ENCODE results near the gene INPP1. TPM values are rescaled to one million over a fixed set of nuclear protein-coding genes. Genes with fewer than 3 reads are reported as not detected.

INPP1 gene
- total and polyA plus RNA-seq, 2 of the 8 experiments (the other 6 are each of a cell fraction or from before 2014, with no cell fraction given) = 0.88 to 3.0 TPM

- Histone ChIP-seq H3K4me3 (ENCODE audit: extremely low read depth in 1 of 4, insufficient read depth in 2 of 4, low read depth in 3 of 4, low read length in 4 of 4) (no peak overlapping the region), H3K14ac (ENCODE audit: insufficient read length) (no peak overlapping the region), H2BK20ac (ENCODE audit: low read length) (no peak overlapping the region), H3K4me2 (ENCODE audit: insufficient read depth in 1 of 2, low read depth in 2 of 2, low read length in 2 of 2) (no peak overlapping the region), H2BK5ac (ENCODE audit: low read depth, low read length) (no peak overlapping the region), H4K5ac (ENCODE audit: insufficient read length, low read depth, low read length) (no peak overlapping the region), H2AK5ac (ENCODE audit: low read depth, low read length) (no peak overlapping the region), H3K9ac (replicated peaks in 1 of 4; ENCODE audit: extremely low read depth in 1 of 4, low read depth in 3 of 4, low read length in 3 of 4) (no peak overlapping the region; a peak in 1 of 7 replicates), H2AFZ (ENCODE audit: low read length) (no peak overlapping the region; the same call in 1 of the 2 replicates), H3K36me3 (ENCODE audit: control insufficient read depth in 2 of 4, insufficient read depth in 4 of 4, low read length in 3 of 4) (no peaks in the 10 kb centered on the region), H2BK120ac (replicated peaks; ENCODE audit: low read depth, low read length) (no peak overlapping the region), H3K23ac (ENCODE audit: insufficient read length) (no peak overlapping the region), H3K18ac (ENCODE audit: extremely low read depth, low read length) (no peak overlapping the region), H3K4me1 (replicated peaks in 1 of 4; ENCODE audit: control insufficient read depth in 3 of 4, insufficient read depth in 4 of 4, low read length in 3 of 4) (no peaks in the 10 kb centered on the region), H3K27ac (ENCODE audit: low read depth, low read length) (no peak overlapping the region), H3K4ac (replicated peaks; ENCODE audit: insufficient read length, low read depth, low read length) (no peak overlapping the region), H2BK15ac (ENCODE audit: low read length) (no peak overlapping the region), H3K27me3 (replicated peaks in 1 of 4; ENCODE audit: control insufficient read depth in 3 of 4, extremely low read depth in 1 of 4, insufficient read depth in 3 of 4, low read length in 3 of 4) (no peaks in the 10 kb centered on the region), H3K9me3 (ENCODE audit: insufficient read depth in 2 of 2, low read depth in 1 of 2, low read length in 1 of 2) (no peaks in the 10 kb centered on the region), H3K79me2 (ENCODE audit: control insufficient read depth in 1 of 2, insufficient read depth in 2 of 2, low read length in 2 of 2) (no peaks in the 10 kb centered on the region; a peak in 1 of 4 replicates), H4K8ac (ENCODE audit: extremely low read depth, insufficient read depth, low read length) (no peak overlapping the region), H2BK12ac (ENCODE audit: low read depth, low read length) (0 out of 2 replicates have a peak overlapping the region, but pooled peaks have one; percentile 17), H4K91ac (replicated peaks; ENCODE audit: insufficient read length, low read length) (no peak overlapping the region), H3K56ac (replicated peaks; ENCODE audit: insufficient read length, low read depth, low read length) (no peak overlapping the region), H3K23me2 (ENCODE audit: low read depth, low read length) (no peaks in the 10 kb centered on the region), H3K79me1 (ENCODE audit: low read depth, low read length) (no peaks in the 10 kb centered on the region), H4K20me1 (replicated peaks in 1 of 2; ENCODE audit: control insufficient read depth in 1 of 2, insufficient read depth in 2 of 2, low read length in 2 of 2) (no peaks in the 10 kb centered on the region)
- 80% methylated on average over 11 of the region's 11 CpGs; no CpG with 5 or more reads in 1 of the 2 experiments for WGBS, 2 experiments (ENCODE audit: extremely low coverage in 1 of 2, insufficient coverage in 1 of 2, insufficient read length in 1 of 2, insufficient replicate concordance in 2 of 2, low coverage in 1 of 2, low lambda C conversion rate in 2 of 2, missing lambda C conversion rate in 1 of 2)
- no peak for DNase-seq (ENCODE audit: low read depth in 1 of 2, low spot score in 2 of 2)
- ChIA-PET CTCF (ENCODE audit: partially characterized antibody) (interaction anchor here (0.9 to 1.4 kb wide), 4 partner anchors 10 to 277 kb away, joined by 3 to 4 read pairs (median 4); no protein-coding TSS in a partner anchor), POLR2A (ENCODE audit: partially characterized antibody) (no interaction called here)
- no peak for FAIRE-seq
- no peak for TF ChIP-seq CTCF (IDR thresholded peaks at IDR 0.05; ENCODE audit: control extremely low read depth in 1 of 3, insufficient read depth in 1 of 3, low read depth in 1 of 3, low read length in 3 of 3)
- no peak for TF ChIP-seq HDAC2 (IDR thresholded peaks at IDR 0.05; ENCODE audit: borderline replicate concordance in 1 of 2, low read depth in 2 of 2, low read length in 2 of 2)
Measured at GRCh38 chr2:190366248-190366753, 22.9 kb downstream of the INPP1 start.

All from H1 (cell line).